ENCODE data around the gene DAPK1.

- TF ChIP-seq, protein P1, sequence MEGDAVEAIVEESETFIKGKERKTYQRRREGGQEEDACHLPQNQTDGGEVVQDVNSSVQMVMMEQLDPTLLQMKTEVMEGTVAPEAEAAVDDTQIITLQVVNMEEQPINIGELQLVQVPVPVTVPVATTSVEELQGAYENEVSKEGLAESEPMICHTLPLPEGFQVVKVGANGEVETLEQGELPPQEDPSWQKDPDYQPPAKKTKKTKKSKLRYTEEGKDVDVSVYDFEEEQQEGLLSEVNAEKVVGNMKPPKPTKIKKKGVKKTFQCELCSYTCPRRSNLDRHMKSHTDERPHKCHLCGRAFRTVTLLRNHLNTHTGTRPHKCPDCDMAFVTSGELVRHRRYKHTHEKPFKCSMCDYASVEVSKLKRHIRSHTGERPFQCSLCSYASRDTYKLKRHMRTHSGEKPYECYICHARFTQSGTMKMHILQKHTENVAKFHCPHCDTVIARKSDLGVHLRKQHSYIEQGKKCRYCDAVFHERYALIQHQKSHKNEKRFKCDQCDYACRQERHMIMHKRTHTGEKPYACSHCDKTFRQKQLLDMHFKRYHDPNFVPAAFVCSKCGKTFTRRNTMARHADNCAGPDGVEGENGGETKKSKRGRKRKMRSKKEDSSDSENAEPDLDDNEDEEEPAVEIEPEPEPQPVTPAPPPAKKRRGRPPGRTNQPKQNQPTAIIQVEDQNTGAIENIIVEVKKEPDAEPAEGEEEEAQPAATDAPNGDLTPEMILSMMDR (IDR thresholded peaks at IDR 0.05): no peak
- no peak for TF ChIP-seq POLR2A (IDR thresholded peaks at IDR 0.05)
These were observed 167.8 kb downstream of the DAPK1 start for GRCh38 chr9:87665505-87665904.

All from transverse colon (tissue), 3 donors.